HuH-7.5 (cell line): ENCODE measurements around the gene DPP7.

ENCODE experiments used
- DNase-seq: peaks from one replicate; pipeline ENCODE4 v3.0.0; 2011; ENCODE audit warnings: low spot score

DPP7 gene

DNA sequence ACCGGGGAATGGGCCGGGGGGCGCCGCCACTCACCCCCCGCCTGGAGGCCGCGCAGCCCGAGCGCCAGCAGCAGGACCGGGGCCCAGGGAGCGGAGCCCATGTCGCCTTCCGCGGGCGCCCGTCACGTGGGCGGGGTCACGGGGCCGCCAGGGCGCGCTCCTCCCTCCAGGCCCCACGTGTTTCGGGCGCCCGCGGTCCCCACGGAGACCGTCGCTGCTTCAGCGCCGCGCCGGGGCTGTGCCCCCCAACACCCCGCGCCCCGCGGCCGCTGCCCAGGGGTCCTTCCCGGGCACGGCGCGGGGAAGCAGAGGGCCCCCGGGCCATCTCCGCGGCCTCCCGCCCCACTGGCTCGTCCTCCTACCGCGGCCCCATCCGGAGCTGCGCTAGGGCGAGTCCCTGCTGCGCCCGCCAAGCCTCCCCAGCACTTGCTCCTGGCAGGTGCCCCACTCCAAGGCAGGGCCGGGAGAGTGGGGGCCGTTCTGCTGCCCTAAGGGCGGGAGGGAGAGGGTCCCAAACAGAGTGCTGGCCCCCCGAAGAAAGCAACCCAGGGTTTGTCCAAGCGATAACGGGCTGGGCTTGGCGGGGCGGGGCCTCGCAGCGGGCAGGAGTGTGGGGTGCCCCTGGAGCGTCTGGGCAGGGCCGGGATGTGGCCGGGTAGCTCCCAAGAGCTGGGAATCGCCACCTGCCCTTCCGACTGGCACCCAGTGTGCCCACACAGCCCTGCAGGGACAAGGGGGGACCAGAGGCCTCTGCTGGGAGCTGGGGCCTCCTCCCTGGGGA lies at the start of gene DPP7:
Gene DPP7 (minus strand): TSS at position 121 of the 781 bp plus-strand sequence. CDS start 20 bp downstream, at position 101.
- peak; percentile 93 for DNase-seq

- no peak for DNase-seq
Observed at GRCh38 chr9:137163805-137164204, 49.3 kb upstream of the DPP7 start.

DNA sequence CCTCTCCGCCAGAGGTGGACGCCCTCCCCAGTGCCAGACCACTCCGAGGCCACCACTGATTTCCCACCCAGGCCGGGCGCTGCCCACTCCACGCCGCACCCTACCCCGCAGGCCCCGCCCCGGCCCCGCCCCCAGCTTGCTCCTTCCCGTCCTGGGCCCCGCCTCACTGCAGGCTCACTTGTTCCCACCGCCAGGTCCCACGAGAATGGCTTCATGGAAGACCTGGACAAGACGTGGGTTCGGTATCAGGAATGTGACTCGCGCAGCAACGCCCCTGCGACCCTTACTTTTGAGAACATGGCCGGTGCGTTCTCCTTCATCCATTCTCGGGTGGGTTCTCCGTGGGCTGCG lies 48.8 kb upstream of the DPP7 start:
- no peak for DNase-seq

- DNase-seq, result peak; percentile 91
Observed at GRCh38 chr9:137162505-137163364, 48.2 kb upstream of the DPP7 start.

- no peak for DNase-seq
Observed at GRCh38 chr9:137161558-137162486, 47.3 kb upstream of the DPP7 start.

DNA sequence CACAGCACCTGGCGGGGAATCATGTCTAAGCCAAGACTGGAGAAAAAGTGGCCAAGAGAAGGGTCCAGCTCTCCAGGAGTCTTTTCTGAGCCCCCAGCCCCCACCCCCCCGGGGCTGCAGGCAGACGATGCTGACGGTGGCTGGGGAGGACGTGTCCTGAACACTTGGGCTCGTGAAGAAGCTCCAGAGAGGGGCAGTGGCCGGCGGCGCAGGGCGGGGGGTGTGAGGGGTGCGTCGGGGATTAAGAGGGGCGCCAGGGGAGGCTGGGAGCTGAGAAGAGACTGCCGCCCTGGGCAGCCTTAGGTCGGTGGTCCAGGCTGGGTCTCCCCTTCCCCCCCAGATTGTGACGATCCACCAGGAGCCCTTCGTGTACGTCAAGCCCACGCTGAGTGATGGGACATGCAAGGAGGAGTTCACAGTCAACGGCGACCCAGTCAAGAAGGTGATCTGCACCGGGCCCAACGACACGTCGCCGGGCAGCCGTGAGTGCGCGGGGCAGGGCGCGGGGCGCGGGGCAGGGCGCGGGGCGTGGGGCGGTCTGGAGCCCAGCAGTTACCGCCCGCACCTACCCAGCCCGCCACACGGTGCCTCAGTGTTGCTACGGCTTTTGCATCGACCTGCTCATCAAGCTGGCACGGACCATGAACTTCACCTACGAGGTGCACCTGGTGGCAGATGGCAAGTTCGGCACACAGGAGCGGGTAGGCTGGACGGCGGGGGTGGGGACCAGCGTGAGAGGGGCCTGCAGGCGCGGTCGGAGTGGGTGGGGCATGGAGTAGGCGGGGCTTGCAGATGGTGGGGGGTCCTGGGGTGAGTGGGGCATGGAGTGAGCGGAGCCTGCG lies 46.4 kb upstream of the DPP7 start:
- no peak for DNase-seq

DNA sequence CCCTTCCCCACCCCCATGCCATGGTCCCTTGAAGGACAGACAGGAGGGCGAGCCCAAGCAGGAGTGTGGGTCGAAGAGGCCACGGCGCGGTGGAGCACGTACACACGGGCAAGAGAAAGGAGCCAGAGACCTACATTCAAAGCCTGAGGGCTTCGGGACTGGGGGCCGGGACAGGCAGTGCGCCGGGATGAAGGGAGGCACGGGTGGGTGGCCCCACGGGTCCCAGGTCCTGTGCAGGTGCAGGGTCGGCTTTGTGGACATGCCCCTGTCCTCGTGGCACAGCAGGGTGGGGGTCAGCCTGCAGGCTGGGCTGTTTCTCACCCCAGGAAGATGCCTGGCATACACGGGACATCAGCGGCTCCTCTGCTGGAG lies 45.5 kb upstream of the DPP7 start:
- no peak for DNase-seq

- no peak for DNase-seq
Observed at GRCh38 chr9:137159105-137160053, 44.8 kb upstream of the DPP7 start.

DNA sequence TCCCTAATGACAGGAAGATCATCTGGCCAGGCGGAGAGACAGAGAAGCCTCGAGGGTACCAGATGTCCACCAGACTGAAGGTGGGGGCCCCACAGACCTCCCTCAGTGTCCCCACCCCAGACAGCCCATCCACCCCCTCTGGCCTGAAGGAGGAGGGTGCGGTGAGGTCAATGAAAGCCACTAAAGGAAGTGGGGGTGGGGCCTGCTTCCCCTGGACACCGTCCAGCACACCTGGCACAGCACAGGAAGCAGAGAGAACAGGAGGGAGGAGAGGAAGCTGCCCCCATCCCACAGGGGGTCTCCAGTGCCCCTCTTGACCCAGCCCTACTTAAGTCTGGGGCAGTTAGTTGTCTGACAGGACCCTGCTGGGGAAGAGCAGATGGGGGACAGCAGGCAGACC lies 44.1 kb upstream of the DPP7 start:
- no peak for DNase-seq

GRCh38 chr9:137157618-137158415 lies 43.3 kb upstream of the DPP7 start:
- DNase-seq, result no peak

- DNase-seq, result no peak
Observed at GRCh38 chr9:137156567-137157375, 42.2 kb upstream of the DPP7 start.

DNA sequence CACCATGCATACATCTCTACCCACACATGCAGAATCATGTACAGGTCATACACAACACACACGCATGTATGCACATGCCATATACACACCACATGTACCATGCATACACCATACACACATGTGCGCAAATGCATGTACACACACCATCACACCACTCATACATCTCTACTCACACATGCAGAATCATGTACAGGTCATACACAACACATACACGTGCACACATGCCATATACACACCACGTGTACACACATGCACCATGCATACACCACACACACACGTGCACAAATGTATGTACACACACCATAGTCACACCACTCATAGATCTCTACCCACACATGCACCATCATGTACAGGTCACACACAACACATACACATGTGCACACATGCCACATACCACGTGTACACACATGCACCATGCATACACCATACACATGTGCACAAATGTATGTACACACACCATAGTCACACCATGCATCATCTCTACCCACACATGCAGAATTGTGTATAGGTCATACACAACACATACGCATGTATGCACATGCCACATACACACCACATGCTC lies 38.4 kb upstream of the DPP7 start:
- DNase-seq, result no peak

DNA sequence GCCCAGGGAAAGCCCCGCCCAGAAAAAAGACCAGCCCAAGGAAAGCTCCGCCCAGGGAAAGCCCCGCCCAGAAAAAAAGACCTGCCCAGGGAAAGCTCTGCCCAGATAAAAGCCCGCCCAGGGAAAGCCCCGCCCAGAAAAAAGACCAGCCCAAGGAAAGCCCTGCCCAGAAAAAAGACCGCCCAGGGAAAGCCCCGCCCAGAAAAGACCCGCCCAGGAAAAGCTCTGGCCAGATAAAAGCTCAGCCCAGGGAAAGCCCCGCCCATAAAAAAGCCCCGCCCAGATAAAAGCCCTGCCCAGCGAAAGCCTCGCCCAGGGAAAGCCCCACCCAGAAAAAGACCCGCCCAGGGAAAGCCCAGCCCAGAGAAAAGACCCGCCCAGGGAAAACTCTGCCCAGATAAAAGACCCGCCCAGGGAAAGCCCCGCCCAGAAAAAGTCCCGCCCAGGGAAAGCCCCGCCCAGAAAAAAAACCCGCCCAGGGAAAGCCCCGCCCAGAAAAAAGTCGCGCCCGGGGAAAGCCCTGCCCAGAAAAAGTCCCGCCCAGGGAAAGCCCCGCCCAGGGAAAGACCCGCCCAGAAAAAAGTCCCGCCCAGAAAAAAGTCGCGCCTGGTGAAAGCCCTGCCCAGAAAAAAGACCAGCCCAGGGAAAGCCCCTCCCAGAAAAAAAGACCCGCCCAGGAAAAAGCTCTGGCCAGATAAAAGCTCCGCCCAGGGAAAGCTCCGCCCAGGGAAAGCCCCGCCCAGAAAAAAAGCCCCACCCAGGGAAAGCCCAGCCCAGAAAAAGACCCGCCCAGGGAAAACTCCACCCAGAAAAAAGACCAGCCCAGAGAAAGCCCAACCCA lies 36.3 kb upstream of the DPP7 start:
- DNase-seq, result peak; percentile 85

DNA sequence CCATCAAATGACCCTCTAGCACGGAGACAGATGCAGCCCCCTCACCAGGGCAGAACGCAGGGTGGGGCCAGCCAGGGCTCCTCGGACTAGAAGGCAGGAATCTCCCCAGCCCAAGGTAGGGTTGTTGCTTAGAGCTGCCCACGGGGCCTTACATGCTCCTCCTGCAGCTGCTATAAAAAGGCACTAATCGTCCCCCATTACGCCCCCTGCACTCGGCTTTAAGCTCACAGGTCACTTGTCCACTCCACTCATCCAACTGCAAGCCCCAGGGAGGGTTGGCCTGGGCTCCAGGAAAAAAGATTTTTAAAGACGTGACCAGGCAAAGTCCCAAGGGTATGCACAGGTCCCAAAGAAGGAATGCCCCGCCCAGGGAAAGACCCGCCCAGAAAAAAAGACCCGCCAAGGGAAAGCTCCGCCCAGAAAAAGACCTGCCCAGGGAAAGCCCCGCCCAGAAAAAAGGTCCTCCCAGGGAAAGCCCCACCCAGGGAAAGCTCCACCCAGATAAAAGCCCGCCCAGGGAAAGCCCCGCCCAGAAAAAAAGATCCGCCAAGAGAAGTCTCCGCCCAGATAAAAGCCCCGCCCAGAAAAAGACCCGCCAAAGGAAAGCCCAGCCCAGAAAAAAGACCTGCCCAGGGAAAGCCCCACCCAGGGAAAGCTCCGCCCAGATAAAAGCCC lies 35.5 kb upstream of the DPP7 start:
- peak; percentile 90 for DNase-seq

DNA sequence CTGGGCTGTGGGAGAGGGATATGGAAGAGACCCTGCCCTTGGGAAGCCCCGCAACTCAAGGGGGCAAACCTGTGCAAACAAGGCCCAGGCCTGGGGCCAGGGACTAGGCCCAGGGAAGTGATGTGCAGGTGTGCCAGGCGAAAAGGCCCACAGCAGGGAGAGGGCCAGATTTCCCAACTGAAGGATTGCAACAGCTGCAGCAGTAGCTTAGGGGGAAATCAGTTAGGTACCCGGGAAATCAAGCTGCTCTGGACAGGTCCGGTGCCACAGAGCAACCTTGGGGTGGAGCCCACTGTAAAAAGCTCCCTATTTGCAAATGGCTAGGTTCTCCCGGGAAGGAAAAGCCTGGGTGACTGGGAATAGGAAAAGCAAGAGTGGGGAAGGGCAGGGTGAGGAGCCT lies 34.8 kb upstream of the DPP7 start:
- no peak for DNase-seq

DNA sequence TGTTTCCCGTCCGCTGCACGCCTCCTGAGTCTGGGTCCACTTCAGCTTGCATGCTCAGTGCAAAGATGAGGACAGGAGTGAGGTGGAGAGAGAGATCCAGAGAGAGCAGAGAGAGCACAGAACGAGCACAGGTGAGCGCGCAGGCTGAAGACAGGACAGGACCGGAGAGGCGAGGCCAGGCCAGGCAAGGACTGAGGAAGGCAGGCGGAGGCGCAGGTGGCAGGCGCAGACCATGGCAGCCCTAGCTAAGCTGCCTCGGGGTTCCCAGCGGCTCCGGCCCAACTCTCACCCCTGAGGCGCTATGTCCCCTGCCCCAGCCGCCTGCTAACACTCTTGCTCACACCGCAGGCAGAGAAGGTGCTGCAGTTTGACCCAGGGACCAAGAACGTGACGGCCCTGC lies 34.1 kb upstream of the DPP7 start:
- no peak for DNase-seq

- no peak for DNase-seq
Observed at GRCh38 chr9:137148242-137148641, 33.7 kb upstream of the DPP7 start.
